Vagina (tissue), 2 donors: ENCODE results near the gene ANKRD1.

Experiments used
- CTCF ChIP-seq, 3 experiments: fragments of 450-650 bp in 2 of 3; fragments of 200-600 bp in 1 of 3; sonication (generic) in 1 of 3; IDR thresholded peaks; one replicate each; pipeline ENCODE4 v1.5.1; 2017 to 2019; ENCODE audit warnings: antibody characterized with exemption in 3 of 3, mild to moderate bottlenecking in 2 of 3, moderate library complexity in 2 of 3
- POLR2A ChIP-seq, 2 donors: fragments of 450-650 bp; IDR thresholded peaks; one replicate each; pipeline ENCODE4 v1.6.1; 2017; ENCODE audit warnings: antibody characterized with exemption in 2 of 2, mild to moderate bottlenecking in 2 of 2, moderate library complexity in 2 of 2

- no peak for TF ChIP-seq CTCF (IDR thresholded peaks at IDR 0.05)
- no peak for TF ChIP-seq POLR2A (IDR thresholded peaks at IDR 0.05)
These were observed 31.3 kb downstream of the ANKRD1 start for GRCh38 chr10:90889636-90890035.
